Breast epithelium (tissue), 4 donors: ENCODE results near the gene NOC3L. TPM values are rescaled to one million over a fixed set of nuclear protein-coding genes. Genes with fewer than 3 reads are reported as not detected.

ENCODE experiments used
- DNase-seq, 2 donors: peaks; one replicate each; pipeline ENCODE4 v3.0.0-alpha.2; 2019; ENCODE audit warnings: low spot score in 2 of 2
- H3K27ac ChIP-seq, 2 donors: fragments of 200-600 bp; sonication (generic) in 1 of 2; one replicate each; pipeline ENCODE4 v1.5.1; 2016 to 2019; ENCODE audit warnings: mild to moderate bottlenecking in 1 of 2
- H3K27me3 ChIP-seq, 2 donors: fragments of 200-600 bp; sonication (generic) in 1 of 2; one replicate each; pipeline versions ENCODE4 v1.5.1 to v1.6.0; 2017 to 2019; ENCODE audit warnings: control low read depth in 1 of 2, mild to moderate bottlenecking in 1 of 2
- H3K36me3 ChIP-seq: fragments of 200-600 bp; one replicate; pipeline ENCODE4 v1.5.1; 2019
- H3K4me1 ChIP-seq, 2 donors: fragments of 200-600 bp; sonication (generic); one replicate each; pipeline ENCODE4 v1.5.1; 2016 to 2019; ENCODE audit warnings: control low read depth in 1 of 2
- H3K4me3 ChIP-seq, 3 donors: fragments of 200-600 bp; sonication (generic); 1 replicate in 2 of 3; 2 replicates in 1 of 3; pipeline ENCODE4 v1.5.1; 2016 to 2019; ENCODE audit warnings: mild to moderate bottlenecking in 3 of 3, moderate library complexity in 2 of 3
- H3K9me3 ChIP-seq, 2 donors: fragments of 200-600 bp; sonication (generic) in 1 of 2; one replicate each; pipeline ENCODE4 v1.5.1; 2016 to 2019; ENCODE audit warnings: control low read depth in 1 of 2
- CTCF ChIP-seq, 3 donors: fragments of 450-650 bp; IDR thresholded peaks; one replicate each; pipeline ENCODE4 v1.5.1; 2016 to 2017; ENCODE audit warnings: antibody characterized with exemption in 3 of 3, mild to moderate bottlenecking in 3 of 3, moderate library complexity in 3 of 3
- POLR2A ChIP-seq: fragments of 450-650 bp; IDR thresholded peaks from one replicate; pipeline ENCODE4 v1.6.1; 2016; ENCODE audit warnings: antibody characterized with exemption, mild to moderate bottlenecking, moderate library complexity
- POLR2AphosphoS5 ChIP-seq, 3 donors: sonication (generic); formaldehyde crosslinking; IDR thresholded peaks; one replicate each; pipeline ENCODE4 v1.6.1; 2017; ENCODE audit warnings: antibody characterized with exemption in 3 of 3
- intact Hi-C: fragments of 100-400 bp; cut with DNase I; formaldehyde crosslinking; loops from one replicate; pipeline ENCODE4 v1.15.1; 2023; ENCODE audit warnings: low total_unique reads
- total RNA-seq, 3 donors: library from RNA; depleted of rRNA; stranded (reverse); fragments of >200 nt; gene quantifications; one replicate each; pipeline ENCODE4 v1.1.0, GENCODE V29; 2016

NOC3L gene
- total RNA-seq, 3 donors from 2014 or later = 14.9 to 26.2 (median 25.6) TPM

- H3K4me1 ChIP-seq = peaks cover 4% of the 10 kb centered on the region in 2 donors
- DNase-seq = no peak
- H3K4me3 ChIP-seq = no peak overlapping the region
- H3K9me3 ChIP-seq = no peaks in the 10 kb centered on the region
- no peaks in the 10 kb centered on the region for H3K27me3 ChIP-seq
- no peaks in the 10 kb centered on the region for H3K36me3 ChIP-seq
- TF ChIP-seq CTCF (IDR thresholded peaks at IDR 0.05) (no peak), POLR2AphosphoS5 (IDR thresholded peaks at IDR 0.05) (no peak), POLR2A (no peak)
- intact Hi-C loops = no loop called here
- H3K27ac ChIP-seq = no peak overlapping the region
Observed at GRCh38 chr10:94293354-94293753, 69.4 kb downstream of the NOC3L start.

- Histone ChIP-seq H3K4me1 (peaks cover 4% of the 10 kb centered on the region in 2 donors), H3K36me3 (no peaks in the 10 kb centered on the region), H3K9me3 (no peaks in the 10 kb centered on the region), H3K4me3 (no peak overlapping the region), H3K27ac (peak overlapping the region; percentile 27 to 41), H3K27me3 (no peaks in the 10 kb centered on the region)
- intact Hi-C loops = no loop called here
- TF ChIP-seq POLR2AphosphoS5 (IDR thresholded peaks at IDR 0.05) (no peak), CTCF (IDR thresholded peaks at IDR 0.05) (no peak), POLR2A (no peak)
- peak in 1 of 2 donors; percentile 62 for DNase-seq
Observed at GRCh38 chr10:94292434-94293090, 70.2 kb downstream of the NOC3L start.

GRCh38 chr10:94288361-94289101, 74.2 kb downstream of the NOC3L start:
- H3K36me3 ChIP-seq = no peaks in the 10 kb centered on the region
- no peak for DNase-seq
- peaks cover 4% of the 10 kb centered on the region in 2 donors for H3K4me1 ChIP-seq
- H3K4me3 ChIP-seq = no peak overlapping the region
- H3K27ac ChIP-seq = no peak overlapping the region
- intact Hi-C loops = no loop called here
- H3K27me3 ChIP-seq = no peaks in the 10 kb centered on the region
- no peak for TF ChIP-seq CTCF (IDR thresholded peaks at IDR 0.05)
- TF ChIP-seq POLR2AphosphoS5 (IDR thresholded peaks at IDR 0.05) = no peak
- TF ChIP-seq POLR2A = no peak
- H3K9me3 ChIP-seq = no peaks in the 10 kb centered on the region

- H3K27ac ChIP-seq = no peak overlapping the region
- H3K27me3 ChIP-seq = no peaks in the 10 kb centered on the region
- H3K36me3 ChIP-seq = no peaks in the 10 kb centered on the region
- no peak overlapping the region for H3K4me3 ChIP-seq
- peaks cover 0 to under 1% of the 10 kb centered on the region in 2 donors for H3K4me1 ChIP-seq
- TF ChIP-seq POLR2AphosphoS5 (IDR thresholded peaks at IDR 0.05) (no peak), POLR2A (no peak), CTCF (IDR thresholded peaks at IDR 0.05) (no peak)
- no peaks in the 10 kb centered on the region for H3K9me3 ChIP-seq
- intact Hi-C loops = no loop called here
- DNase-seq = no peak
Observed at GRCh38 chr10:94287336-94287735, 75.4 kb downstream of the NOC3L start.

- intact Hi-C loops = no loop called here
- DNase-seq = no peak
- TF ChIP-seq POLR2A = no peak
- TF ChIP-seq POLR2AphosphoS5 (IDR thresholded peaks at IDR 0.05) = no peak
- no peak for TF ChIP-seq CTCF (IDR thresholded peaks at IDR 0.05)
- no peak overlapping the region for H3K4me3 ChIP-seq
- H3K36me3 ChIP-seq = no peaks in the 10 kb centered on the region
- no peaks in the 10 kb centered on the region for H3K27me3 ChIP-seq
- H3K27ac ChIP-seq = no peak overlapping the region
- H3K4me1 ChIP-seq = no peaks in the 10 kb centered on the region
- no peaks in the 10 kb centered on the region for H3K9me3 ChIP-seq
Observed at GRCh38 chr10:94286901-94287300, 75.8 kb downstream of the NOC3L start.
